Measurements from ENCODE around the gene FUS. TPM values are rescaled to one million over a fixed set of nuclear protein-coding genes. Genes with fewer than 3 reads are reported as not detected.

FUS gene
- total and polyA plus RNA-seq, 2 of the 13 experiments (the other 11 are each of a cell fraction or from before 2014, with no cell fraction given), result 68.1 to 168 TPM

GRCh38 chr16:31179747-31180459 lies at the start of gene FUS (continued):
- TF ChIP-seq STAT6 (CRISPR knock-in tag; IDR thresholded peaks at IDR 0.05; ENCODE audit: borderline replicate concordance) (peak; percentile 92; the same call in 1 of the 2 replicates), ESRRA (CRISPR knock-in tag; IDR thresholded peaks at IDR 0.05; ENCODE audit: low read depth) (peak; percentile 44; the same call in 1 of the 2 replicates), ZBTB20 (CRISPR knock-in tag; IDR thresholded peaks at IDR 0.05; ENCODE audit: borderline replicate concordance, low read depth) (no peak; the same call in none of the 2 replicates), SNAI1 (CRISPR knock-in tag; IDR thresholded peaks at IDR 0.05; ENCODE audit: borderline replicate concordance) (peak; percentile 40; the same call in 1 of the 2 replicates), DDIT3 (CRISPR knock-in tag; IDR thresholded peaks at IDR 0.05) (peak; percentile 88; the same call in 1 of the 2 replicates), ZNF12 (CRISPR knock-in tag; IDR thresholded peaks at IDR 0.05) (peak; percentile 77; the same call in 1 of the 2 replicates), ZMYM2 (CRISPR knock-in tag; IDR thresholded peaks at IDR 0.05) (no peak), BCLAF1 (IDR thresholded peaks at IDR 0.05) (no peak), SATB2 (CRISPR knock-in tag; IDR thresholded peaks at IDR 0.05) (peak; percentile 92), ZIK1 (CRISPR knock-in tag; IDR thresholded peaks at IDR 0.05; ENCODE audit: borderline replicate concordance, low read depth) (no peak; the same call in 1 of the 2 replicates), ZNF225 (CRISPR knock-in tag; IDR thresholded peaks at IDR 0.05) (peak; percentile 89; the same call in 1 of the 2 replicates), ZNF788 (CRISPR knock-in tag; IDR thresholded peaks at IDR 0.05; ENCODE audit: borderline replicate concordance) (no peak; the same call in 1 of the 2 replicates), ZNF510 (CRISPR knock-in tag; IDR thresholded peaks at IDR 0.05; ENCODE audit: low read depth) (peak; percentile 98), POLR2AphosphoS2 (IDR thresholded peaks at IDR 0.05; ENCODE audit: low read depth, low read length) (peak; percentile 99), BORCS8-MEF2B (CRISPR knock-in tag; IDR thresholded peaks at IDR 0.05) (peak; percentile 85), AGO1 (IDR thresholded peaks at IDR 0.05; ENCODE audit: low read depth, low read length, poor library complexity, severe bottlenecking) (no peak), SKI (IDR thresholded peaks at IDR 0.05; ENCODE audit: partially characterized antibody) (peak; percentile 28)
- TF ChIP-seq, protein P1, sequence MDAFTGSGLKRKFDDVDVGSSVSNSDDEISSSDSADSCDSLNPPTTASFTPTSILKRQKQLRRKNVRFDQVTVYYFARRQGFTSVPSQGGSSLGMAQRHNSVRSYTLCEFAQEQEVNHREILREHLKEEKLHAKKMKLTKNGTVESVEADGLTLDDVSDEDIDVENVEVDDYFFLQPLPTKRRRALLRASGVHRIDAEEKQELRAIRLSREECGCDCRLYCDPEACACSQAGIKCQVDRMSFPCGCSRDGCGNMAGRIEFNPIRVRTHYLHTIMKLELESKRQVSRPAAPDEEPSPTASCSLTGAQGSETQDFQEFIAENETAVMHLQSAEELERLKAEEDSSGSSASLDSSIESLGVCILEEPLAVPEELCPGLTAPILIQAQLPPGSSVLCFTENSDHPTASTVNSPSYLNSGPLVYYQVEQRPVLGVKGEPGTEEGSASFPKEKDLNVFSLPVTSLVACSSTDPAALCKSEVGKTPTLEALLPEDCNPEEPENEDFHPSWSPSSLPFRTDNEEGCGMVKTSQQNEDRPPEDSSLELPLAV (CRISPR knock-in tag; conservative IDR thresholded peaks at IDR 0.05; ENCODE audit: low read depth), result peak; percentile 90
- TF ChIP-seq, protein P2, sequence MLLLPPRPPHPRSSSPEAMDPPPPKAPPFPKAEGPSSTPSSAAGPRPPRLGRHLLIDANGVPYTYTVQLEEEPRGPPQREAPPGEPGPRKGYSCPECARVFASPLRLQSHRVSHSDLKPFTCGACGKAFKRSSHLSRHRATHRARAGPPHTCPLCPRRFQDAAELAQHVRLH (CRISPR knock-in tag; IDR thresholded peaks at IDR 0.05; ENCODE audit: borderline replicate concordance, low read depth), result peak; percentile 82

All from HepG2 (cell line).